HG02840 (cell line): ENCODE results near the gene TEX19.
A peak's percentile ranks its signal among the peaks of the same experiment; 100 is the strongest.
"Not testable (repeated sequence)": the region's sequence is repeated elsewhere in the genome, so short reads cannot be mapped to it uniquely, and the experiment has no call there.

Experiments
- ATAC-seq: cut with Tn5 transposase; IDR thresholded peaks from one replicate; pipeline ENCODE4 v1.9.1; 2021; ENCODE audit warnings: mild to moderate bottlenecking, moderate library complexity, moderate number of reproducible peaks; ENCODE audit not compliant: unreplicated experiment, low FRiP score

Gene TEX19

DNA sequence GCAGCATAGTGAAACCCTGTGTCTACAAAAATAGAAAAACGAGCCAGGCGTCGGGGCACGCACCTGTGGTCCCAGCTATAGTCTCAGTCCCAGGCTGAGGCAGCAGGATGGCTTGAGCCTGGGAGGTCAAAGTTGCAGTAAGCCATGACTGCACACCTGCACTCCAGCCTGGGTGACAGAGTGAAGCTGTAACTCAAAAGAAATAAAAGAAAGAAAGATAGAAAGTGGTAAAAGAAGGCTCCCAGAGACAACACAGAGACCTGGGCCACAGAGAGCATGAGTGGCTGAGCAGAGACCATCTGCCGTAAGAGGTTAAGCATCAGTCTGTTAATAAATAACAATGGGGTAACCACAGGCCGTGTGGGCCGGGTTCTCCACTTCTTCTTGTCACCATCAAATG, 43.8 kb downstream of the TEX19 start:
- peak; percentile 75 for ATAC-seq

- ATAC-seq: no peak
These were observed 44.9 kb downstream of the TEX19 start for GRCh38 chr17:82403662-82404660.

- ATAC-seq: no peak
These were observed 46.0 kb downstream of the TEX19 start for GRCh38 chr17:82405051-82405450.

DNA sequence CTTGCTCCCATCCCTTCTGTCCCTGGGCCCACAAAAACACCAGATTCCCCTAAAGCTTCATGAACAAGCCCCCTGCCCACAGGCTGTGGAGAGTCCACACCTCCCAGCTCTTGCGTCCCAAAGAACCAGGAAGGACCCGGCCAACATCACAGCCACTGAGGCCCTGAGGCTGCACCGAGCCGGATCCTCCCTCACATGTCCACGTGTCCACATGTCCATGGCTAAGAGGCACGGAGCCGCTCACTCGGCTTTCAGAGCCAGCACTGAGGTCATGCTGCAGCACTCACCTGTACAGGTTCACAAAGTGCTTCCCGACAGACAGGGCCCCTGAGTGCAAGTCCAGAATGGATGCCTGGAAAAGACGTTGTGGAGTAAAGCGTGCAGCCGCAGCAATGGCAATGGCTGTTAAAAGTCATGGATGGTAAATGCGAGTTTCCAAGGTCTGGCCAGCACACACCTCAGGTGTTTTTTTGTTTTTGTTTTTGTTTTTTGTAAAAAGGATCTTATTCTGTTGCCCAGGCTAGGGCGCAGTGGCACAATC, 47.2 kb downstream of the TEX19 start:
- ATAC-seq: no peak

GRCh38 chr17:82407255-82407654, 48.2 kb downstream of the TEX19 start:
- no peak for ATAC-seq

GRCh38 chr17:82408288-82408937, 49.4 kb downstream of the TEX19 start:
- no peak for ATAC-seq

DNA sequence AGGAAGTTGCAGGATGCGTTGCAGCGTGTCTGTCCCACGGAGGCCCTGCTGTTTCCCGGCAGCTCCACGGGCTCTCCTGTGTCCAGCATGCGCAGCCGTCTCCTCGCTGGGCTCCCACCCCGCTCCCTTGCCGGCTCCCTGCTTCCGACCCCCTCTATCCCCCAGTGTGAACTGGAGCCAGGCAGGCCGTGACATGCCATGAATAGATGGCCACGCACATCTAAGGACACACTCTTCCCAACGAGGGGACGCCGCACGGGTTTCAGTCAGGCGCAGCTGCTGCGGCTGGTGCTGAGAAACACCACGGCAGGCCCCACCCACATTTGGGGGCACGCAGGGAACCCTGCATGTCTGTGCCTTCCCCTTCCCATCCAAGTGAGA, 49.9 kb downstream of the TEX19 start:
- no peak for ATAC-seq

DNA sequence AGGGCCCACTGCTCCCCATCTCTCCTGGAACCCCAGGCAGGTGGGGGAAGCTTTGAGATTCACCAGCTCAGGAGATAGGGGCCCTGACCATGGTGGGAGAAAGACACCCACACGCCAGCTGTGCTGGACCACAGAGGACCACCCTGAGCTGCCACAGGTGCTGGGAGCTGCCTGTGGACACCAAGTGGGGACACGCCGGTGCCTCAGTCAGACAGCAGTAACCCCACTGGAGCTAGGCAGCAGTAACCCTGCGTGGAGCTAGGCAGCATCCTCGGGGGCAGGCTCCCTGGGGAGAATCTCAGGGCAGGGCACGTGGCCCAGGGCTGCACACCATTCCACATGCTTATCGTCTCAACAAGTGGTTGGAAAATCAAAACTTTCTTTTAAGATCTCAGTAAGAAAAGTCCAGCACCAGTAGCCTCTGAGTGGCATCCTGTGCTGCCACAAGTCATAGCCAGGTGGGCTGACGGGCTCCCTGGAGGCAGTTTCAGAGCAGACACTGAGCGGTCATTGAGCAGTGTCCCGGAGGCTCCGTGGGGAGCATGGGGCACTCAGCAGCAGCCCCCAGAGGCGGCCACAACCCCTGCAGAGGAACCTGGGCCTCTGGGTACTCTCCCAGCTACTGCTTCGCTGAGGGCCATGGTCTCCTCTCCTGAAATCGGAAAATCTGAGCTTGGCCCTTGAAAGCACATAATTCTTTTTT, 51.1 kb downstream of the TEX19 start:
- ATAC-seq: no peak

DNA sequence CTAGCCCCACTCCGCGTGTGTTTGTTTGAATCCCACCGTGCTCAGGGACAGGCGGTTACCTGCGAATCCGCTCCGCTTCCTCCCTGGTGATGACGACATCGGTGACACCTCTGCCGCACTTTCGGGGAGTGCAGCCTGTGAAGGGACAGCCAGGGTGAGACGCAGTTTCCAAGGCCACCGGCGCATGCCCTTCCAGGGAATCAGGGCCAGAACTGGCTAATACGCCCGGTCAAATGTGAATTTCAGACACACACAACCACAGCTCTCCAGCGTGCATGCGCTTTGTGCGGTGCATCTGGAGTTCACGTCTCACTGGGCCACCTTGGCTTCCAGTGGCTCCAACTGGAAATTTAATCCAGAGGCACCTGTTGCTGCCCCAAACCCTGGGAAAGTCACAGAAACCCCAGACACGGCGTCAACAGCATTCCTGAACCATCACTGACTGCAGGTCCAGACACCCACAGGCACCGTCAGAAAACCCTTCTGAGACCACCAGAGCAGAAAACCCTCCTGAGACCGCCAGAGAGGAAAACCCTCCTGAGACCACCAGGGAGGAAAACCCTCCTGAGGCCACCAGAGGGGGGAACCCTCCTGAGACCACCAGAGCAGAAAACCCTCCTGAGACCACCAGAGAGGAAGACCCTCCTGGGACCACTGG, 52.5 kb downstream of the TEX19 start:
- ATAC-seq: no peak

DNA sequence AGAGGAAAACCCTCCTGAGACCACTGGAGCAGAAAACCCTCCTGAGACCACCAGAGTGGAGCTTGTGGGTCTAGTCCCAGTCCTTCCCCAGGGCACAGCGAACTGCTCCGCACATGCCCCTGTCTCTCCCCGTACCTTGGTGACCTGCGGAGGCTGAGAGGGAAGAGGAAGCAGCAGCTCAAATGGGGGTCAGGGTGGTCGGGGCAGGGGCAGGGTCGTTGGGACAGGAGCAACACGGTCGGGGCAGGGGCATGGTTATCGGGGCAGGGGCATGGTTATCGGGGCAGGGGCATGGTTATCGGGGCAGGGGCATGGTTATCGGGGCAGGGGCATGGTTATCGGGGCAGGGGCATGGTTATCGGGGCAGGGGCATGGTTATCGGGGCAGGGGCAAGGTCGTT, 53.0 kb downstream of the TEX19 start:
- not testable (repeated sequence) for ATAC-seq

- ATAC-seq: no peak
These were observed 53.8 kb downstream of the TEX19 start for GRCh38 chr17:82412535-82413520.
